Bone marrow (tissue), 2 donors: ENCODE data around the gene PYGB.
"Not testable (repeated sequence)": the region's sequence is repeated elsewhere in the genome, so short reads cannot be mapped to it uniquely, and the experiment has no call there.

ENCODE experiments used
- DNase-seq, 2 donors: peaks; one replicate each; lab custom pipeline; 2025; lab: John Stamatoyannopoulos, UW

PYGB gene

GRCh38 chr20:25296094-25297093 is 48.5 kb downstream of the PYGB start:
- DNase-seq = no peak

- no peak for DNase-seq
Observed at GRCh38 chr20:25297141-25297905, 49.4 kb downstream of the PYGB start.

GRCh38 chr20:25299806-25300205 is 51.9 kb downstream of the PYGB start:
- DNase-seq = no peak

- no peak for DNase-seq
Observed at GRCh38 chr20:25300496-25301170, 52.7 kb downstream of the PYGB start.

GRCh38 chr20:25301357-25301920 is 53.6 kb downstream of the PYGB start:
- no peak for DNase-seq

GRCh38 chr20:25302596-25302995 is 54.7 kb downstream of the PYGB start:
- no peak for DNase-seq

- DNase-seq = no peak
Observed at GRCh38 chr20:25303292-25304024, 55.6 kb downstream of the PYGB start.

DNA sequence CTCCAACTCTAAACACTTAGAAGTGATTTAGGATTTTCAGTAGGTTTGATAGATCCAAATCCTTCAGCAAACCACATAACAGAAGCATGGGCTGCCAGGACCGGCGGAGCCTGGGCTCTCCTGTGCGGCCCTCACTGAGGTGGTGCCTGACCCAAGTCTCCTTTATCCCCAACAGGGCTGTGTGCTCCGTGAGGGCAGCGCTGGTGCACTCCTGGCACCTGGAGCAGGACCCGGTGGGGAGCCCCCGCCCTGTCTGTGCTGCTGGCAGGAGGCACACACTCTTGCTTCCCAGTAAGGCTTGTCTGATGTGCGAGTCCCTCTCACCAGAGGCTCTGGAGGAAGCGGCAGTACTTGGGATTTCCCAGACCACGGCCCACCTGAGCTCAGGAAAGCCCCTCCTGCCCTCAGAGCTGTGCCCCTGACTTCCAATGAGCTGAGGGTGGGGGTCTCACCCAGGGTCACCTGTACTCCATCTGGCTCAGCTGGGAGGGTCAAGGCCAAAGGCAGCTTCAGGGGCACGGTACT is 56.2 kb downstream of the PYGB start:
- DNase-seq = no peak

DNA sequence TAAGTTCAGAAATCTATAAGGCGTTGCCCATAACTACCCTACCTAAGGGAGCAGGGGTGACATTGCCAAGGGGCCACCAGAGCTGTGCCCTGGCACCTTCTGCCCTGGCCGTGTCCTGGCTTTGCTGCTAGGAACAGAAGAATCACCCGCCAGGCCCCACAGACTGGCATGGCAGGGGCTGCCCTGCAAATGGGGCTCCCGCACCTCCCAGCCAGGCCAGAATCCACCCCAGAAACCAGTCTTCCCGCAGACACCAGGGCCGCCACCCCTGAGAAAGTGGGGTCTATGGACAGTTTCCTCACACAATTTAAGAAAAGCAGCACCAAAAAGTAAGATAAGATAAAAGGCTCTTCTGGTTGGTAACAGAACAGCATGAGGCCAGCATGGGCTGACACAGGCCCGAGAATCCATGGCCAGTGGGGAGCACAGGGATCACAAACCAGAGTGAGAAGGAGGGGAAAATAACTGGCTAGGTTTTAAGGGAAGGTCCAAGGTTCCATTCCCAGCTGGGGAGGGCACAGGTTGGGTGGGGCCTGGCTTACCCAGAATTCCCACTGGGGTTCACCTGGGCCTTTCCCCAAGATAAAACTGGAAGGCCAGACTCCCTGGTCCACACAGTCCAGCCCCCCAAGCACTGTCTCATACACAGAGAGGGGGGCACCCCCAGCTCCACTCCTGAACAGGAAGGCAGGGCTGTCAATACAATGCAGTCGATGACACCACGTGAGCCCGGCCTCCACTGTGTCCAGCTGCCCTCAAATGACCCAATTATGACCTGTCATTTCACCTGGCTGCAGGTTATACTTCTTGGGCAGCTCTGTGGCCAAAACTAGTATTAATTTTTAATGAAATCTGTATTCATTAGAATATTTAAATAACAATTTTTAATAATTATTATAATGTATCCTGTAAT is 59.4 kb downstream of the PYGB start:
- no peak for DNase-seq

DNA sequence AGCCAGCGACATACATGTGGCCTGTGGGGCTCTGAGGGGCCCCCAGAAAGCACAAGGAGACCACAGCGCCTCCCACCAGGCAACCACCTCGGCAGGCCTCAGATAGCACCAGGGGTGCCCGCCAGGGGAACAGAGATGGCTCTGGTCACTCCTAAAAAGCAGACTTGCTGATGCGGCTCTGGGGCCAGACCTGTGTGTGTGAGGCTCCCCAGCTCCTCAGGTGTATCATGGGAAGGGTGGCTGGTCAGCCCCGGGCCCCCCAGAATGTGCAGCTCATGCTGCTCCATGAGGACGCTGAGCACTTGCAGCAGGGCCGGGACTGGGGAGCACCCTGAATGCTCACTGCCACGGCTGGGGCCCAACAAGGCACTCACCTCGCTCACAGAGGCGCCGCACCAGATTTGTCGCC is 60.2 kb downstream of the PYGB start:
- no peak for DNase-seq

DNA sequence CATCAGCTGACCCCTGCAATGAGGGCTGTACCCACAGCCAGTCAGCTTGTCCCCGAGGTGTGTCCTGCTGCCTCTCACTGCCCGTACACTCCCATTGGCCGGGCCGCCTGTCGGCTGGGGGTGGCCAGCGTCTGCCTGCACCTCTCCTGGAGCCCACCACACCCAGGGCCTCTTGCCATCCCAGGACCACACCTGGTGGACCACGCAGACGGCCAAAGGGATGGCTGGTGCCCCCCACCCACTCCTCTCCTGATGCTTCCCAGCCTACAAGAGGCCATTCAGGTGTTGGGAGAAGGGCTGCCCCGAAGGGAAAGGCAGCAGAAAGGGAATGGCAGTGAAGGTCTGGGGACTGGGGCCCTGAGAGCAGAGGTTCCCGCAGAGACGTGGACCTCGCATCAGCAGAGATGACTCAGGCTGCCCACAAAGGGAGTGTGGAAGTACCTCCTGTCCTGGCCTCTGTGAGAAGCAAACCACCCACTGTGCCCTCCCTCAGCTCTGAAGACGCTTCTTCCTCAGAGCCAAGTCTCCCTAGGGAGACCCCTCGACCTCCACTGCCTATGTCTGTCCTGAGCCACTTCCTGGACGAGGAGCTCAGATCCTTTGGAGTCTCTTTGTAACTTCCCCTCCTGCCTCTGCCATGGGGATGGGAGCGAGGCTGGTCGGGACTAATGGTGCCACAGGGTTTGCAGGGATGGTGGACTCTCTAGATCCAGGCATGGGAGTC is 60.9 kb downstream of the PYGB start:
- peak in 1 of 2 donors; percentile 17 for DNase-seq

- DNase-seq = no peak
Observed at GRCh38 chr20:25309395-25310267, 61.7 kb downstream of the PYGB start.

- DNase-seq = peak in 1 of 2 donors; percentile 89
Observed at GRCh38 chr20:25310268-25310920, 62.5 kb downstream of the PYGB start.

DNA sequence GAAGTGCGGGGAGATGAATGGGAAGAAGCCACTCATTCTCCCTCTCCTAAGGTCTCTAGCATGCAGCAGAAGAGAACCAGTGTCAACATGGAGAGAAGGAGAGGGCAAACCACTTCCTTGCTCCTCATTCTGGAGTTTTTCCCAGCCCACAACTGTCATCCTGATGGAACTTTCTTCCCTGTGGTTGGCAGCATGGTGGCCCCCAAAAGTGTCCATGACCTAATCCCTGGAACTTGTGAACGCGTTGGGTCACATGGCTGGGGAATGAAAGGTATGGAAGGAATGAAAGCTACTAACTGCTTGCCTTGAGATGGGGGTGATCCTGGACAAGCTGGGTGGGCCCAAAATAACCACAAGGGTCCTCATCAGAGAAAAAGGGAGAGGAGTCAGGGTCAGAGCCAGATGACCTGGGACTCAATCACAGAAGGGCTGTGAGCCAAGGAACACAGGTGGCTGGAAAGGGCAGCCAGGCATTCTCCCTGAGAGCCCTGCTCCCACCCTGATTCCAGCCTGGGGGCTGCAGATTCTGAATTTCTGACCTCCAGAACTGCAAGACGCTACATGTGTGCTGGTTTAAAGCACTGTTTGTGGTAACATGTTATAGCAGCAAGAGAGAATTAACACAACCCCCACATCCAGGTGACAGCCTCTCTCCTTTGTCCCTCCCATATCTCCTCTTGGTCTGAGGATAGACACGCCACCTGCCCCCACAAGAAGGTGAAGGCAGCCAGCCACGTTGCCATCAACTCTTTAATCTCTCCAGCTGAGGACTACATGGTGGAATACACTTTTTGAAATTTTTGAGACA is 63.2 kb downstream of the PYGB start:
- DNase-seq = no peak

- not testable (repeated sequence) for DNase-seq
Observed at GRCh38 chr20:25312716-25313115, 64.8 kb downstream of the PYGB start.

- peak in 1 of 2 donors; percentile 18 for DNase-seq
Observed at GRCh38 chr20:25313593-25313992, 65.7 kb downstream of the PYGB start.
